ENCODE data around the gene CCR9.

- TF ChIP-seq CTCF (IDR thresholded peaks at IDR 0.05) (no peak), POLR2A (IDR thresholded peaks at IDR 0.05) (no peak)
Measured at GRCh38 chr3:45864760-45865519, 21.4 kb upstream of the CCR9 start.

Data from testis (tissue), 2 donors.